ENCODE data around the gene GTPBP1.

GTPBP1 gene

DNA sequence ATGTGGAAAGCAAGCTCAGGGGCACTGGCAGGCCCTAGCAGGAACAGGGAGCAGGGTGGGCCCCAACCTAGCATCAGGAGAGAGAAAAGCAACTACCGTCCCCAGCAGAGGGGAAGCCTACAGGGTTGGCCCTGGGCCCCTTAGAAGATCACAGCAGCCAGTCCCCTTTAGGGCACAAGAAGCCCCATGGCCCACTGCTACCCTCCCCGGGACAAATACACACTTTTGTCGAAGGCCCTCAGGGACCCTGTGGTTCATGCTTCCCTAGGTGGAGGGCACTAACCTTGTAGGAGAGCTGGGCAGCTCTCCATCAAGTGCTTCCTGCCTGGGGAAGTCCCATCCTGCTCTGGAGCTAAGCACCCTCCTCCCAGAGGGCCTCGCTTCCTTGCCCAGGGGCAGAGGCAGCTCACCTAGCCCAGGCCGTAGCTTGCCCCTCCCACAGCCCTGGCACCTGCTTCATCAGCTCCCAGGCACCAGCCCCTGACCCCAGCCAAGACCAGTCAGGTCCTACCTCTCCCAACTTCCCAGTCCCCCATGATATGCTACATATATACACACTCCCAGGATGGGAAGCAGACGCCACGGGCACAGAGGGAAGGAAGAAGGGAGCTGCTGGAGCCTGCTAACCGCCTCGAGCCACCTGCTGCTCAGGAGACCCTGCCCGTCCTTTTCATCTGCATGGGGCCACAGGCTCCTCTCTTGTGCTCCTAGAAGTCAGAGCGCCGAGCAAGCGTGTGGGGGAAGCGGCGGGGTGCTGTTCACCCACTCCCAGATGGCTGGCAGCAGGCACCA, 29.9 kb downstream of the GTPBP1 start:
- no peak for DNase-seq (ENCODE audit: low spot score)
- TF ChIP-seq, protein P1, sequence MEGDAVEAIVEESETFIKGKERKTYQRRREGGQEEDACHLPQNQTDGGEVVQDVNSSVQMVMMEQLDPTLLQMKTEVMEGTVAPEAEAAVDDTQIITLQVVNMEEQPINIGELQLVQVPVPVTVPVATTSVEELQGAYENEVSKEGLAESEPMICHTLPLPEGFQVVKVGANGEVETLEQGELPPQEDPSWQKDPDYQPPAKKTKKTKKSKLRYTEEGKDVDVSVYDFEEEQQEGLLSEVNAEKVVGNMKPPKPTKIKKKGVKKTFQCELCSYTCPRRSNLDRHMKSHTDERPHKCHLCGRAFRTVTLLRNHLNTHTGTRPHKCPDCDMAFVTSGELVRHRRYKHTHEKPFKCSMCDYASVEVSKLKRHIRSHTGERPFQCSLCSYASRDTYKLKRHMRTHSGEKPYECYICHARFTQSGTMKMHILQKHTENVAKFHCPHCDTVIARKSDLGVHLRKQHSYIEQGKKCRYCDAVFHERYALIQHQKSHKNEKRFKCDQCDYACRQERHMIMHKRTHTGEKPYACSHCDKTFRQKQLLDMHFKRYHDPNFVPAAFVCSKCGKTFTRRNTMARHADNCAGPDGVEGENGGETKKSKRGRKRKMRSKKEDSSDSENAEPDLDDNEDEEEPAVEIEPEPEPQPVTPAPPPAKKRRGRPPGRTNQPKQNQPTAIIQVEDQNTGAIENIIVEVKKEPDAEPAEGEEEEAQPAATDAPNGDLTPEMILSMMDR (IDR thresholded peaks at IDR 0.05; ENCODE audit: extremely low read depth, missing control alignments): no peak

DNA sequence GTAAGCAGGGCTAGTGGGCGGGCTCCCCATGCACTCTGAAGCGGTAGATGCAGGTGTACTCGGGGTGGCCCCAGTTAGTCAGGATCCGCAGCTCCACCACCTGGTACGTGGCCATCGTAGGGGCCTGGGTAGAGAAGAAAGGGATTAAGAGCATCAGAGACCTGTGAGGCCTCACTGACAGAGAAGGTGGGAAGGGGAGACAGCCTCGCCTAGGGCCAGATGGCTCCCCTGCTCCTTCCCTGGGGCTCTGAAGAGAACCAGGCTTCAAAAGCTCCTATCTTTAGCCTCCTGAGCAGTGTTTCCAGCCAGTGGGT, 30.5 kb downstream of the GTPBP1 start:
- TF ChIP-seq, protein P1 (IDR thresholded peaks at IDR 0.05; ENCODE audit: extremely low read depth, missing control alignments): no peak
- no peak for DNase-seq (ENCODE audit: low spot score)

DNA sequence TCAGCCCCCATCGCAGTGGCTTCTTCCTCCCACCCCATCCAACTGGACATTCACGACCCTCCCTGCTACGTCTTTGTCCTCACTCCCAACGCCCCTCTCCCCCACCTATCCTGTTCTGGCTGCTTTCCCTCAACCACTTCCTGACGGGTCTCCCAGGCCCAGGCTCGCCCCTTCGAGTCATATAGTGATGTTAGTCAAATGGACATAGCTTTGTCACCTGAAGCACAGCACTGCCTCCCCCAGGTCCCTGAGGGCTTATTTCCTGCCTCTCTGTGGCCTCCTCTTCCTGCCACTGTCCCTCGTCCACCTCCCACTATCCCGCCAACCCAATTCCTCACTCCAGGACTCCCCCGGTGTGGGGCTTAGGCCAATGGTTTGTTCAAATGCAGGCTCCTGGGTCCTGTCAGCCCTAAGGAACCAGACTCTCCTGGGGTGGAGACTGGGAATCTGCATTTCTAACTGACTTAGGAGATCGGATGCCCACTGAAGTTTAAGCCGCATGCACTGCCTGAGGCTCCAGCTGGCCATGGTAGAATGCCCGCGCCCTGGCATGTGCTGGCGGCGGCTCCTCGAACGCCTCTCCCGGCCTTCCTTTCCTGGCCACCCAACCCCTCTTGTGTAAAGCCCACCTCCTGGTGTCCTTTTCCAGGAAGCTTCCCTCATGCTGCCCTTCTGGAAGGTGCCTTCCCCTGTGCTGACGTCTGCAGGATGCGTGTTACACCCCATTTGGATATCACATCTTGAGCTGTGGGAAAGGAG, 31.7 kb downstream of the GTPBP1 start:
- TF ChIP-seq, protein P1 (IDR thresholded peaks at IDR 0.05; ENCODE audit: extremely low read depth, missing control alignments): no peak
- no peak for DNase-seq (ENCODE audit: low spot score)

DNA sequence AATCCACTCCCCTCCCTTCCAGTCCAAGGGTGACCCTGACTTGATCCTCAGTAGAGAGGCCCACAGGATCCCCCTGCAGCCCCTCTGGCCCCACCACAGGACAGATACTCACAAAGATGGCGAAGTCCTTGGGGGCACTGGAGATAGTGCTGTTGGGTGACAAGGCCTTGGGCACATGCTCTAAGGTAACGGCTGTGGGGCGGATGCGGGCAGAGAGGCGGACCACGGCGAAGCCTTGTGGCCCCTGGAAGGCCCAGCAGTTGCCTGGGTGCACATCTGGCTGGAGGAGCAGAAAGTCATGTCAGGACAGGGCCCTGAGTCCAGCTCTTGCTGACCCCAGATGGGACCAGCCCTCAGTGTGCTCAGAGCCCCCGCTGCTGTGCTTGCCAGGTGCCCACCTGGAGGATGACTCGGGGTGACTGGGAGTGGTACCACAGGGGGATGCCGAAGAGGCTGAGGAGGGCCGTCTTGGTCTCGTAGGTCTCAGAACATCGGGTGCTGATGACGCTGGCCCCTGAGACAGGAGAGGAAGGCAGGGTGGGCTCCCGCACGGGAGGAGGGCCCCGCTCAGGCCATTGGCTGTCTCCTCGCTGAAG, 32.8 kb downstream of the GTPBP1 start:
- no peak for DNase-seq (ENCODE audit: low spot score)
- TF ChIP-seq, protein P1 (IDR thresholded peaks at IDR 0.05; ENCODE audit: extremely low read depth, missing control alignments): no peak

DNA sequence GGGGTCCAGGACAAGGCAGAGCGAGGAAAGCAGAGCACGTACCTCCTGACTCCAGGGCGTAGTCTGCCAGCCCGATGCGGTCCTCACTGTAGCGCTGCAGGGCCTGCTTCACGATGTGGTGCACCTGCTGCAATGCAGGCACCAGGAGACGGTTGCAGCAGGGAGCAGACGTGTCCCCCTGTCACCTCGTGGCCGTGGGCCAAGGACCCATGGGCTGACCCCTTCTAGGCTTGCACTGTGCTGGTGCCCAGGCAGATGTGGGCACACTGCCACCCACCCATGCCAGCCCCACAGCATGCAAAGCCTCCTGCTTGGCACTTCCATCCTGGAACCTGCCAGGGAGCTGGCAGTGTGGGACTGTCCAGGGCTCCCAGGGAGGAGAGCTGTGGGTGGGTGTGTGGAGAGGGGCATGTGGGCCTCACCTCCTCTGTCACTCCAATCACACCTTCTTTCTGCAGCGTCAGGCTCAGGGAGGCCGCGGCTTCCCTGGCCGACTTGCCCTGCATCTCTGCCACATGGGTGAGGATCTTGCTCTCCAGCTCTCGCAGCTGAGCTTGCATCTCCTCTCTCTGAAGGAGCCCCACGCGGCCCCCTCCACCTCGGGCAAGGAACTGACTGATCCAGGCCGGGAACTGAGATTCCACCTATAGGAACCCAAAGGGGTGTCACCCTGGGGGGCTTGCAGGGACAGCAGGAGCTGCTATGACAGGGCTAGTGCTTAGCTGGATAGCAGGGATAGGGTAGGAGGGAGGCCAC, 33.7 kb downstream of the GTPBP1 start:
- no peak for DNase-seq (ENCODE audit: low spot score)

DNA sequence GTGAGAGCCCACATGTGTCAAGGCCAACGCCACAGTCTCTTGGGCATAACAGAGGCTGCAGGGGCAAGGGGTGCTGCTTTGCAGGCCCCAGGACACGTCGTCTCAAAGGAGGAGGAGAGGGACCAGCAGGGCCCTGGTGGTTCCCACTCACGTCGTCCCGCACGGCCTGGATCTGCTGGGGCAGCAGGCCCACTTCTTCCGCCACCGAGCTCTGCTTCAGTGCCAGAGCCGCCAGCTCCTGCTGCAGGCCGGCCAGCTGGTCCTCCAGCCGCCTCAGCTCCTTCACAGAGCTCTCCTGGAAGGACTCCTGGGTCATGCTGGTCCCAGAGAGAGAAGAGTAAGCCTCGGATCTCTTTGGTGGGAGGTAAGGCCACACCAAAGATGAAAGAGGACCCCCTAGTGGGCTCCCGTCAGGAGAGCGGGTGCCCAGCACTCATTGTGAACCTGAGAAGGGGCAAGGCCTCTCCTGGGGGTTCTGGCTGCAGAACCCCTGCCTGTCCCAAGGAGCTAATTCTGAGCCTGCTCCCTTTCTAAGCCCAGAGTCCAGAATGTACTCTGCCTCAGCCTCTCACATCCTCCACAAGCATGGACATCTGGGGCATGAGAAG, 34.5 kb downstream of the GTPBP1 start:
- no peak for DNase-seq (ENCODE audit: low spot score)
- TF ChIP-seq, protein P1 (IDR thresholded peaks at IDR 0.05; ENCODE audit: extremely low read depth, missing control alignments): no peak

More for the DNA sequence above, 33.7 kb downstream of the GTPBP1 start:
- TF ChIP-seq, protein P1 (IDR thresholded peaks at IDR 0.05; ENCODE audit: extremely low read depth, missing control alignments): no peak
